HG03097 (cell line): ENCODE data around the gene ULBP1.
"Not testable (repeated sequence)": the region's sequence is repeated elsewhere in the genome, so short reads cannot be mapped to it uniquely, and the experiment has no call there.

Experiments used
- ATAC-seq: cut with Tn5 transposase; IDR thresholded peaks from one replicate; pipeline ENCODE4 v1.9.1; 2021; ENCODE audit not compliant: unreplicated experiment, low FRiP score

Gene ULBP1

GRCh38 chr6:149951096-149951495 is 12.6 kb upstream of the ULBP1 start:
- ATAC-seq, result no peak

GRCh38 chr6:149951626-149952025 is 12.1 kb upstream of the ULBP1 start:
- ATAC-seq, result no peak

- not testable (repeated sequence) for ATAC-seq
Observed at GRCh38 chr6:149953390-149953789, 10.4 kb upstream of the ULBP1 start.

- ATAC-seq, result not testable (repeated sequence)
Observed at GRCh38 chr6:149953934-149954327, 9.8 kb upstream of the ULBP1 start.

- not testable (repeated sequence) for ATAC-seq
Observed at GRCh38 chr6:149954328-149954983, 9.3 kb upstream of the ULBP1 start.

- not testable (repeated sequence) for ATAC-seq
Observed at GRCh38 chr6:149954984-149955653, 8.6 kb upstream of the ULBP1 start.

GRCh38 chr6:149955654-149956317 is 8.0 kb upstream of the ULBP1 start:
- not testable (repeated sequence) for ATAC-seq

- not testable (repeated sequence) for ATAC-seq
Observed at GRCh38 chr6:149958124-149958523, 5.6 kb upstream of the ULBP1 start.

- not testable (repeated sequence) for ATAC-seq
Observed at GRCh38 chr6:149959806-149960205, 3.9 kb upstream of the ULBP1 start.

GRCh38 chr6:149960488-149960887 is 3.3 kb upstream of the ULBP1 start:
- no peak for ATAC-seq

- no peak for ATAC-seq
Observed at GRCh38 chr6:149961728-149962425, 1.9 kb upstream of the ULBP1 start.

- ATAC-seq, result no peak
Observed at GRCh38 chr6:149962461-149963211, 1.1 kb upstream of the ULBP1 start.

- ATAC-seq, result no peak
Observed at GRCh38 chr6:149963212-149963461, 606 bp upstream of the ULBP1 start.

GRCh38 chr6:149964308-149965193 is 808 bp downstream of the ULBP1 start:
- no peak for ATAC-seq

GRCh38 chr6:149965194-149966020 is 1.7 kb downstream of the ULBP1 start:
- no peak for ATAC-seq

GRCh38 chr6:149966319-149966718 is 2.6 kb downstream of the ULBP1 start:
- not testable (repeated sequence) for ATAC-seq

- no peak for ATAC-seq
Observed at GRCh38 chr6:149967591-149967990, 3.8 kb downstream of the ULBP1 start.

- not testable (repeated sequence) for ATAC-seq
Observed at GRCh38 chr6:149967999-149968398, 4.3 kb downstream of the ULBP1 start.

- not testable (repeated sequence) for ATAC-seq
Observed at GRCh38 chr6:149968909-149969308, 5.2 kb downstream of the ULBP1 start.
